ENCODE results near the gene SLAMF1.

The SLAMF1 gene

GRCh38 chr1:160670701-160671100 lies 23.9 kb upstream of the SLAMF1 start:
- H3K27ac ChIP-seq: no peak overlapping the region
- TF ChIP-seq ZFX (IDR thresholded peaks at IDR 0.05) (no peak), CTCF (conservative IDR thresholded peaks at IDR 0.05) (no peak)

- no peak for TF ChIP-seq ZFX (IDR thresholded peaks at IDR 0.05)
- no peak for TF ChIP-seq CTCF (conservative IDR thresholded peaks at IDR 0.05)
- H3K27ac ChIP-seq: no peak overlapping the region
These were observed 23.0 kb upstream of the SLAMF1 start for GRCh38 chr1:160669802-160670201.

GRCh38 chr1:160669276-160669675 lies 22.4 kb upstream of the SLAMF1 start:
- TF ChIP-seq CTCF (conservative IDR thresholded peaks at IDR 0.05) (no peak), ZFX (IDR thresholded peaks at IDR 0.05) (no peak)
- H3K27ac ChIP-seq: no peak overlapping the region

GRCh38 chr1:160667896-160668295 lies 21.1 kb upstream of the SLAMF1 start:
- TF ChIP-seq CTCF (conservative IDR thresholded peaks at IDR 0.05) (no peak), ZFX (IDR thresholded peaks at IDR 0.05) (no peak)

GRCh38 chr1:160666079-160666442 lies 19.2 kb upstream of the SLAMF1 start:
- no peak overlapping the region for H3K27ac ChIP-seq
- TF ChIP-seq ZFX (IDR thresholded peaks at IDR 0.05): no peak
- TF ChIP-seq CTCF (conservative IDR thresholded peaks at IDR 0.05): no peak

More at GRCh38 chr1:160667896-160668295, 21.1 kb upstream of the SLAMF1 start:
- no peak overlapping the region for H3K27ac ChIP-seq

- H3K27ac ChIP-seq: no peak overlapping the region
- TF ChIP-seq ZFX (IDR thresholded peaks at IDR 0.05) (no peak), CTCF (conservative IDR thresholded peaks at IDR 0.05) (no peak)
These were observed 18.7 kb upstream of the SLAMF1 start for GRCh38 chr1:160665330-160666078.

GRCh38 chr1:160664573-160665051 lies 17.8 kb upstream of the SLAMF1 start:
- TF ChIP-seq ZFX (IDR thresholded peaks at IDR 0.05) (no peak), CTCF (conservative IDR thresholded peaks at IDR 0.05) (no peak)
- no peak overlapping the region for H3K27ac ChIP-seq

All from C4-2B (cell line).